Peyer's patch (tissue), 4 donors: Measurements from ENCODE around the gene MCM8. TPM values are rescaled to one million over a fixed set of nuclear protein-coding genes. Genes with fewer than 3 reads are reported as not detected.

Experiments
- DNase-seq, 3 donors: peaks; one replicate each; pipeline ENCODE4 v3.0.0-alpha.2; 2017 to 2019
- H3K27ac ChIP-seq, 4 donors: fragments of 200-600 bp; sonication (generic); one replicate each; pipeline ENCODE4 v1.5.1; 2016 to 2019
- H3K27me3 ChIP-seq, 2 donors: fragments of 200-600 bp; sonication (generic); one replicate each; pipeline ENCODE4 v1.5.1; 2019
- H3K36me3 ChIP-seq, 3 donors: fragments of 200-600 bp; sonication (generic); one replicate each; pipeline ENCODE4 v1.5.1; 2016 to 2019
- H3K4me1 ChIP-seq, 4 donors: fragments of 200-600 bp; sonication (generic); one replicate each; pipeline ENCODE4 v1.5.1; 2016 to 2019
- H3K4me3 ChIP-seq, 4 donors: fragments of 200-600 bp; sonication (generic); 1 replicate in 3 of 4; 2 replicates in 1 of 4; pipeline ENCODE4 v1.5.1; 2016 to 2019; ENCODE audit warnings: mild to moderate bottlenecking in 1 of 4
- H3K9me3 ChIP-seq, 4 donors: fragments of 200-600 bp; sonication (generic); one replicate each; pipeline ENCODE4 v1.5.1; 2016 to 2019; ENCODE audit warnings: mild to moderate bottlenecking in 1 of 4
- POLR2A ChIP-seq, 2 donors: fragments of 450-650 bp; IDR thresholded peaks; one replicate each; pipeline ENCODE4 v1.5.1; 2017; ENCODE audit warnings: antibody characterized with exemption in 2 of 2, mild to moderate bottlenecking in 2 of 2, moderate library complexity in 2 of 2
- total RNA-seq, 4 donors: library from RNA; depleted of rRNA; stranded (reverse); fragments of >200 nt; gene quantifications; one replicate each; pipeline ENCODE4 v1.1.0, GENCODE V29; 2016
- TF ChIP-seq, protein P1 (sequence below), 6 experiments: fragments of 450-650 bp in 4 of 6; fragments of 200-600 bp in 2 of 6; sonication (generic) in 1 of 6; IDR thresholded peaks; one replicate each; pipeline ENCODE4 v1.5.1; 2017 to 2019; ENCODE audit warnings: antibody characterized with exemption in 6 of 6, mild to moderate bottlenecking in 3 of 6, moderate library complexity in 1 of 6

The MCM8 gene
- total RNA-seq, 4 donors from 2014 or later, result 5.8 to 25.6 (median 6.2) TPM

GRCh38 chr20:6017467-6017866 lies 67.0 kb downstream of the MCM8 start:
- TF ChIP-seq, protein P1, sequence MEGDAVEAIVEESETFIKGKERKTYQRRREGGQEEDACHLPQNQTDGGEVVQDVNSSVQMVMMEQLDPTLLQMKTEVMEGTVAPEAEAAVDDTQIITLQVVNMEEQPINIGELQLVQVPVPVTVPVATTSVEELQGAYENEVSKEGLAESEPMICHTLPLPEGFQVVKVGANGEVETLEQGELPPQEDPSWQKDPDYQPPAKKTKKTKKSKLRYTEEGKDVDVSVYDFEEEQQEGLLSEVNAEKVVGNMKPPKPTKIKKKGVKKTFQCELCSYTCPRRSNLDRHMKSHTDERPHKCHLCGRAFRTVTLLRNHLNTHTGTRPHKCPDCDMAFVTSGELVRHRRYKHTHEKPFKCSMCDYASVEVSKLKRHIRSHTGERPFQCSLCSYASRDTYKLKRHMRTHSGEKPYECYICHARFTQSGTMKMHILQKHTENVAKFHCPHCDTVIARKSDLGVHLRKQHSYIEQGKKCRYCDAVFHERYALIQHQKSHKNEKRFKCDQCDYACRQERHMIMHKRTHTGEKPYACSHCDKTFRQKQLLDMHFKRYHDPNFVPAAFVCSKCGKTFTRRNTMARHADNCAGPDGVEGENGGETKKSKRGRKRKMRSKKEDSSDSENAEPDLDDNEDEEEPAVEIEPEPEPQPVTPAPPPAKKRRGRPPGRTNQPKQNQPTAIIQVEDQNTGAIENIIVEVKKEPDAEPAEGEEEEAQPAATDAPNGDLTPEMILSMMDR (IDR thresholded peaks at IDR 0.05), result no peak
- TF ChIP-seq POLR2A (IDR thresholded peaks at IDR 0.05), result no peak
- no peaks in the 10 kb centered on the region for H3K27me3 ChIP-seq
- H3K36me3 ChIP-seq, result peaks cover 0 to 32% (median 0%) of the 10 kb centered on the region in 3 donors
- H3K4me1 ChIP-seq, result no peaks in the 10 kb centered on the region
- H3K27ac ChIP-seq, result no peak overlapping the region
- H3K4me3 ChIP-seq, result no peak overlapping the region
- H3K9me3 ChIP-seq, result no peaks in the 10 kb centered on the region
- no peak for DNase-seq

DNA sequence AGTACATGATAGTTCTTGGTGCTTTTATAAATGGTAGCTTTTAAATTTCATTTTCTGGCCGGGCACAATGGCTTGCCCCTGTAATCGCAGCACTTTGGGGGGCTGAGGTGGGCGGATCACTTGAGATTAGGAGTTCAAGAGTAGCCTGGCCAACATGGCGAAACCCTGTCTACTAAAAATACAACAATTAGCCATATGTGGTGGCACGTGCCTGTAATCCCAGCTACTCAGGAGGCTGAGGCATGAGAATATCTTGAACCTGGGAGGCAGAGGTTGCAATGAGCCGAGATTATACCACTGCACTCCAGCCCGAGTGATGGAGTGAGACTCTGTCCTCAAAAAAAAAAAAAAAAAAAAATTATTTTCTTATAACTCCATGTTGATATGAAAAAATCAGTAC lies 67.4 kb downstream of the MCM8 start:
- Histone ChIP-seq H3K36me3 (peaks cover 0 to 29% (median 0%) of the 10 kb centered on the region in 3 donors), H3K27me3 (no peaks in the 10 kb centered on the region), H3K9me3 (no peaks in the 10 kb centered on the region), H3K4me1 (no peaks in the 10 kb centered on the region), H3K4me3 (no peak overlapping the region), H3K27ac (no peak overlapping the region)
- no peak for TF ChIP-seq POLR2A (IDR thresholded peaks at IDR 0.05)
- TF ChIP-seq, protein P1 (IDR thresholded peaks at IDR 0.05), result no peak
- DNase-seq, result no peak

- H3K4me1 ChIP-seq, result no peaks in the 10 kb centered on the region
These were observed 74.3 kb downstream of the MCM8 start for GRCh38 chr20:6024768-6025167.

GRCh38 chr20:6026051-6026450 lies 75.6 kb downstream of the MCM8 start:
- Histone ChIP-seq H3K27ac (no peak overlapping the region), H3K9me3 (no peaks in the 10 kb centered on the region), H3K27me3 (no peaks in the 10 kb centered on the region), H3K4me3 (no peak overlapping the region), H3K36me3 (peaks cover 0 to 39% (median 0%) of the 10 kb centered on the region in 3 donors), H3K4me1 (no peaks in the 10 kb centered on the region)
- DNase-seq, result no peak
- TF ChIP-seq POLR2A (IDR thresholded peaks at IDR 0.05), result no peak
- TF ChIP-seq, protein P1 (IDR thresholded peaks at IDR 0.05), result no peak

More at GRCh38 chr20:6024768-6025167, 74.3 kb downstream of the MCM8 start:
- H3K36me3 ChIP-seq, result peaks cover 0 to 37% (median 0%) of the 10 kb centered on the region in 3 donors
- no peaks in the 10 kb centered on the region for H3K27me3 ChIP-seq
- no peaks in the 10 kb centered on the region for H3K9me3 ChIP-seq
- no peak for DNase-seq
- TF ChIP-seq, protein P1 (IDR thresholded peaks at IDR 0.05), result no peak
- no peak for TF ChIP-seq POLR2A (IDR thresholded peaks at IDR 0.05)
- no peak overlapping the region for H3K4me3 ChIP-seq
- no peak overlapping the region for H3K27ac ChIP-seq

DNA sequence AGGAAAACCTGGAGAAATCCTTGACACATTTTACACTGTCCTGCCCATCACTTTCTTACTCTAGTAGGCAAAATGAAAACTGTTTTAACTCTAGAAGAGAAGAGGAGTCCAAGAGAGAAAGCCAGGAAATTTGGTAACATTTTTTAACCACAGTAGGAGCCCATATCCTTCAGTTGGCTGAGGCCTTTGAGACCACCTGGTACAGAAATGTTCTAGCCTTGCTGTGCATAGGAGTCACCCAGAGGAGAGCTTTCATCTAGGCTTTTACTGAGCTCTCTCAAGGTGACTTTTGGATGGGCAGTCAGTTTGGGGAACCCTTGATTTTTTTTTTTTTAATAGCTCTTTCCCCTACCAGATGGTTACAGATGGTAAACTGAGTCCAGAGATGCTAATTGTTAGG lies 78.4 kb downstream of the MCM8 start:
- Histone ChIP-seq H3K36me3 (peaks cover 0 to 47% (median 0%) of the 10 kb centered on the region in 3 donors), H3K9me3 (no peaks in the 10 kb centered on the region), H3K27ac (no peak overlapping the region), H3K4me1 (no peaks in the 10 kb centered on the region), H3K4me3 (no peak overlapping the region), H3K27me3 (no peaks in the 10 kb centered on the region)
- DNase-seq, result no peak
- no peak for TF ChIP-seq POLR2A (IDR thresholded peaks at IDR 0.05)
- TF ChIP-seq, protein P1 (IDR thresholded peaks at IDR 0.05), result no peak

DNA sequence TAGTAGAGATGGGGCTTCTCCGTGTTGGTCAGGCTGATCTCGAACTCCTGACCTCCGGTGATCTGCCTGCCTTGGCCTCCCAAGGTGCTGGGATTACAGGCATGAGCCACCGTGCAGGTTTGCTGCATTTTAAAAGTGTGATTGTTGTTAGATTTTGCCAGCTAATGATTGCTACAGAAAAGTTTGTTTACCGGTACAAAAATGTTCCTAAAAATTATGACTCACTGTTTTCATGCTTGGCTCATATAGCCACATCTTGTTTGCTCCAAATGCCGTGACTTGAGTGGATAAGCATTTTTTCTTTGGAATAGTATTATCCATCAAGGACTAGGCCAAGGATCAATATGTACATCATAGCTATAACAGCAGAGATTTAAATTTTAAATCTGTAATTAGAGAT lies 79.1 kb downstream of the MCM8 start:
- TF ChIP-seq, protein P1 (IDR thresholded peaks at IDR 0.05), result no peak
- TF ChIP-seq POLR2A (IDR thresholded peaks at IDR 0.05), result no peak
- no peaks in the 10 kb centered on the region for H3K27me3 ChIP-seq
- H3K9me3 ChIP-seq, result no peaks in the 10 kb centered on the region
- H3K4me1 ChIP-seq, result no peaks in the 10 kb centered on the region
- H3K4me3 ChIP-seq, result no peak overlapping the region
- peaks cover 0 to 46% (median 0%) of the 10 kb centered on the region in 3 donors for H3K36me3 ChIP-seq
- H3K27ac ChIP-seq, result no peak overlapping the region
- no peak for DNase-seq
